ENCODE results near the gene ICAM3. TPM values are rescaled to one million over a fixed set of nuclear protein-coding genes. Genes with fewer than 3 reads are reported as not detected.

The ICAM3 gene
- total and polyA plus RNA-seq, 5 donors from 2014 or later = 218 to 288 (median 252) TPM

DNA sequence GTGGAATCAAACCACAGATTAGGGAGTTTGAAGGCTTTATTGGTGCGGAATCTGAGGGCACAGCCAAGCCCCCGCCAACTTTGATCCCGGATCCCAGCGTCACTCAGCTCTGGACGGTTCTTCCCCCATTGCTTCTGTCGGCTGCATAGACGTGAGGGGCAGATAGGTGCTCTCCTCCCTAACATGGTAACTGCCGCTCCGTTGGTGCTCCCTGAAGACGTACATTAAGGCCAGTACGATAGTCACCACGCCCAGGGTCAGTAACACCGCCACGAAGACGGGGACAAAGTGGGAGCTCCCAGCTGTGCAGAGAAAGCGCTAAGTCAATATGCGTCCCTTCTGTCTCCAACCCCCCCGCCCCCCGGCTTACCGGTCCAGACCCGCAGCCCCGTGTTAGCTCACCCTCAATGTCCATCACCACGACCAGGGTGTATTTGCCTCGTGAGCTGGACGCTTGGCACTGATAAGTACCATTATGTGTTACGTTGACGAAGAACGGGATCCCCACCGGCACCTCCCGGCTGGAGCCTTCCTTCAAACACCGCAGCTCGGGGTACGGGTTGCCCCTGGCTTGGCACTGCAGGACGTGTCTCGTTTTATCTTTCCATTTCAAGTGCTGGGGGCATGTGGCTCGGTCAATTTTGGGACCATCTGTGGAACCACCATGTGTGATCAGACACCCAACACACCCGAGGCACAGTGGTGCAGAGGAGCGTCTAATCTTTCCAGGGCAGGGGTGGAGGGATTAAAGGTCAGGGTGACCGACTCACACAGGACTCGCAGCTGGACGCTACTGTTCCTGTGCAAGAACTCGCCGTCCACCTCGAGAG lies 5.5 kb downstream of the ICAM3 start:
- no peaks in the 10 kb centered on the region for H3K9me3 ChIP-seq (ENCODE audit: control insufficient read depth in 2 of 2, low read length in 2 of 2)
- Mint-ChIP-seq H3K9me3 (no peaks in the 10 kb centered on the region), H3K27ac (peak overlapping the region; percentile 20 to 97 (median 91)), H3K4me3 (peak overlapping the region; percentile 94 to 99 (median 96)), H3K4me1 (peaks cover 0 to 61% (median 31%) of the 10 kb centered on the region in 4 donors), H3K36me3 (peaks cover 13% of the 10 kb centered on the region), H3K27me3 (no peaks in the 10 kb centered on the region)
- no peak for DNase-seq
- H3K27me3 ChIP-seq (ENCODE audit: control insufficient read depth, insufficient read depth, low read length) = no peaks in the 10 kb centered on the region
- peak overlapping the region; percentile 95 for H3K27ac ChIP-seq (ENCODE audit: insufficient read depth, low read length, poor library complexity, severe bottlenecking)
- no peak for ATAC-seq (ENCODE audit: low read depth in 2 of 2)
- H3K36me3 ChIP-seq (ENCODE audit: control insufficient read depth, insufficient read depth, low read length) = peaks cover 28% of the 10 kb centered on the region
- H3K4me3 ChIP-seq (ENCODE audit: low read depth, low read length) = peak overlapping the region; percentile 75
- H3K4me1 ChIP-seq (ENCODE audit: control insufficient read depth, insufficient read depth, low read length, poor library complexity, severe bottlenecking) = peaks cover 33% of the 10 kb centered on the region

DNA sequence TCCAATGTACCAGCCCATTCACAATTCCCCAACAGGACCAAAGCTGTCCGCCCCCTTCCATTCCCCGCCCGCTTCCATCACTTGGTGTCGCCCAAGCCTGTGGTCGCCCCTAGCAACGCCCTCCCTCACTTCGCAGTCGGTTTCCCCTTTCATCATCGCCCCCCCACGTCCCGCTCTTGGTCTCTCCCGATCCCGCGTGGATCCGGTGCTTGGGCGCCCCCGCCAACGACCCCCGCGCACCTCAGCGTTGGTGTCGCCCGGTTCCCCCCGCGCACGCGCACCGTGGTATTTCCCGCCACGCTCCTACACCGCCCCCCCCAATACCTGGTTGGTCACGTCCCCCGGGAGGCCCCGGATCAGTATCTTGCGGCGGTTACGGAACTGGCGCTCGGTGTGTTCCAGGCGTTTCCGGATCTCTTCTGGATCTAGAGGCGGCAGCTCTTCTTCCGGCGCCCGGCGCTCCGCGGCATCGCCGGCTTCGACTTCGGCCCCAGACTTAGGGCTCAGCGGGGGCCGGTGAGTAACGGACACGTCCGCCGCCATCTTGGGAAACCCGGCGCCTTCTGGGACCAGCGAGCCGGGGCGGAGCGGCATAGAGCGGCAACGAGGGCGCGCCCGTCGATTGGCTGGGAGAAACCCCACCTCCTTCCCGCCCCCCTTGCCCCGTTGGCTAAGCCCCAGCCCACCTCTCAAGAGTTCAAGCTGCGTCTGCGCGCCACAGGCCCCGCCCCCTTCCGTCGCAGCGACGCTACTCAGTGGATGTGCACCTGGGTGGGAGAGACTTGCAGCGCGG lies 6.3 kb downstream of the ICAM3 start, which contains the start of gene RAVER1:
TSS of gene RAVER1 (minus strand) at position 565 of the 793 bp plus-strand sequence. CDS start at position 543, 22 bp downstream.
- no peaks in the 10 kb centered on the region for H3K9me3 Mint-ChIP-seq
- Histone ChIP-seq H3K4me3 (ENCODE audit: low read depth, low read length) (peak within 1 kb of the TSS; percentile 82), H3K36me3 (ENCODE audit: control insufficient read depth, insufficient read depth, low read length) (peaks cover 35% of the 10 kb centered on the region), H3K4me1 (ENCODE audit: control insufficient read depth, insufficient read depth, low read length, poor library complexity, severe bottlenecking) (peaks cover 25% of the 10 kb centered on the region), H3K9me3 (ENCODE audit: control insufficient read depth in 2 of 2, low read length in 2 of 2) (no peaks in the 10 kb centered on the region), H3K27me3 (ENCODE audit: control insufficient read depth, insufficient read depth, low read length) (no peaks in the 10 kb centered on the region), H3K27ac (ENCODE audit: insufficient read depth, low read length, poor library complexity, severe bottlenecking) (peak within 1 kb of the TSS; percentile 95)
- H3K4me1 Mint-ChIP-seq = peaks cover 0 to 55% (median 24%) of the 10 kb centered on the region in 4 donors
- H3K27ac Mint-ChIP-seq = peak within 1 kb of the TSS; percentile 91 to 97 (median 93)
- peak; percentile 96 to 99 (median 97) for DNase-seq
- H3K36me3 Mint-ChIP-seq = peaks cover 13% of the 10 kb centered on the region
- ATAC-seq (ENCODE audit: low read depth in 2 of 2) = peak; percentile 94 to 95
- no peaks in the 10 kb centered on the region for H3K27me3 Mint-ChIP-seq
- H3K4me3 Mint-ChIP-seq = peak within 1 kb of the TSS; percentile 94 to 99 (median 96)

- H3K4me3 ChIP-seq (ENCODE audit: low read depth, low read length) = peak overlapping the region; percentile 82
- DNase-seq = no peak
- H3K9me3 Mint-ChIP-seq = no peaks in the 10 kb centered on the region
- peaks cover 25% of the 10 kb centered on the region for H3K4me1 ChIP-seq (ENCODE audit: control insufficient read depth, insufficient read depth, low read length, poor library complexity, severe bottlenecking)
- H3K27me3 Mint-ChIP-seq = no peaks in the 10 kb centered on the region
- H3K9me3 ChIP-seq (ENCODE audit: control insufficient read depth in 2 of 2, low read length in 2 of 2) = no peaks in the 10 kb centered on the region
- peaks cover 0 to 49% (median 23%) of the 10 kb centered on the region in 4 donors for H3K4me1 Mint-ChIP-seq
- H3K27ac ChIP-seq (ENCODE audit: insufficient read depth, low read length, poor library complexity, severe bottlenecking) = peak overlapping the region; percentile 95
- H3K36me3 Mint-ChIP-seq = peaks cover 13% of the 10 kb centered on the region
- no peak for ATAC-seq (ENCODE audit: low read depth in 2 of 2)
- peaks cover 43% of the 10 kb centered on the region for H3K36me3 ChIP-seq (ENCODE audit: control insufficient read depth, insufficient read depth, low read length)
- H3K4me3 Mint-ChIP-seq = peak overlapping the region; percentile 94 to 99 (median 96)
- no peaks in the 10 kb centered on the region for H3K27me3 ChIP-seq (ENCODE audit: control insufficient read depth, insufficient read depth, low read length)
- peak overlapping the region; percentile 91 to 97 (median 93) for H3K27ac Mint-ChIP-seq
These were observed 7.1 kb downstream of the ICAM3 start for GRCh38 chr19:10332158-10332964.

DNA sequence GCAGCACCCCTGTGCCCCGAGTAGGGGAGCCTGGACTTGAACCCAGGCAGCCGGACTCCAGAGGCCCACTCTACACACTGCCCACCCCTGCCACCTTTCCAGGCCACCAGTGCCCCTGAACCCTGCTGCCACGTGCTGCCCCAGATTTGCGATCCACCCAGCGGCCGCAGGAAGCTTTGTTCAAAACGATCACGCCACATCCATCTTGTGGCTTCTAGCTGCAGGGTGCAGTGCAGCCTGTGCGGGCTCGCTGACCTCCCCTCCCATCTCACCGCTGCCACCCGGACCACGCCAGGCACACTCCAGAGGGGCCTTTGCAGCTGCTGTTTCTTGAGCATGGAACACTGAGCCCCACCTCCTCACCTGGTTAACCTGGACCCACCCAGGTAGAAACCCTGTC lies 9.9 kb downstream of the ICAM3 start:
- Mint-ChIP-seq H3K36me3 (peaks cover 13% of the 10 kb centered on the region), H3K4me1 (peaks cover 0 to 33% (median 17%) of the 10 kb centered on the region in 4 donors), H3K4me3 (peak overlapping the region in 1 of 4 donors; percentile 58), H3K9me3 (no peaks in the 10 kb centered on the region), H3K27me3 (no peaks in the 10 kb centered on the region), H3K27ac (no peak overlapping the region)
- Histone ChIP-seq H3K4me3 (ENCODE audit: low read depth, low read length) (no peak overlapping the region), H3K4me1 (ENCODE audit: control insufficient read depth, insufficient read depth, low read length, poor library complexity, severe bottlenecking) (peaks cover 25% of the 10 kb centered on the region), H3K36me3 (ENCODE audit: control insufficient read depth, insufficient read depth, low read length) (peaks cover 52% of the 10 kb centered on the region), H3K27me3 (ENCODE audit: control insufficient read depth, insufficient read depth, low read length) (no peaks in the 10 kb centered on the region), H3K27ac (ENCODE audit: insufficient read depth, low read length, poor library complexity, severe bottlenecking) (no peak overlapping the region), H3K9me3 (ENCODE audit: control insufficient read depth in 2 of 2, low read length in 2 of 2) (no peaks in the 10 kb centered on the region)
- ATAC-seq (ENCODE audit: low read depth in 2 of 2) = no peak
- no peak for DNase-seq

GRCh38 chr19:10328558-10329429 lies 10.6 kb downstream of the ICAM3 start:
- H3K27me3 ChIP-seq (ENCODE audit: control insufficient read depth, insufficient read depth, low read length) = no peaks in the 10 kb centered on the region
- H3K4me1 Mint-ChIP-seq = peaks cover 0 to 28% (median 16%) of the 10 kb centered on the region in 4 donors
- no peak overlapping the region for H3K27ac ChIP-seq (ENCODE audit: insufficient read depth, low read length, poor library complexity, severe bottlenecking)
- H3K27ac Mint-ChIP-seq = no peak overlapping the region
- H3K9me3 Mint-ChIP-seq = no peaks in the 10 kb centered on the region
- DNase-seq (no peak), ATAC-seq (ENCODE audit: low read depth in 2 of 2) (no peak)
- H3K36me3 ChIP-seq (ENCODE audit: control insufficient read depth, insufficient read depth, low read length) = peaks cover 58% of the 10 kb centered on the region
- no peak overlapping the region for H3K4me3 Mint-ChIP-seq
- peaks cover 13% of the 10 kb centered on the region for H3K36me3 Mint-ChIP-seq
- no peaks in the 10 kb centered on the region for H3K27me3 Mint-ChIP-seq
- H3K4me3 ChIP-seq (ENCODE audit: low read depth, low read length) = no peak overlapping the region
- H3K4me1 ChIP-seq (ENCODE audit: control insufficient read depth, insufficient read depth, low read length, poor library complexity, severe bottlenecking) = peaks cover 17% of the 10 kb centered on the region
- no peaks in the 10 kb centered on the region for H3K9me3 ChIP-seq (ENCODE audit: control insufficient read depth in 2 of 2, low read length in 2 of 2)

GRCh38 chr19:10327793-10328192 lies 11.6 kb downstream of the ICAM3 start:
- no peak for DNase-seq
- Histone ChIP-seq H3K9me3 (ENCODE audit: control insufficient read depth in 2 of 2, low read length in 2 of 2) (no peaks in the 10 kb centered on the region), H3K27ac (ENCODE audit: insufficient read depth, low read length, poor library complexity, severe bottlenecking) (no peak overlapping the region), H3K36me3 (ENCODE audit: control insufficient read depth, insufficient read depth, low read length) (peaks cover 65% of the 10 kb centered on the region), H3K4me1 (ENCODE audit: control insufficient read depth, insufficient read depth, low read length, poor library complexity, severe bottlenecking) (peaks cover 13% of the 10 kb centered on the region), H3K27me3 (ENCODE audit: control insufficient read depth, insufficient read depth, low read length) (no peaks in the 10 kb centered on the region), H3K4me3 (ENCODE audit: low read depth, low read length) (no peak overlapping the region)
- Mint-ChIP-seq H3K27ac (no peak overlapping the region), H3K4me1 (peaks cover 0 to 19% (median 10%) of the 10 kb centered on the region in 4 donors), H3K36me3 (peaks cover 10% of the 10 kb centered on the region), H3K9me3 (no peaks in the 10 kb centered on the region), H3K27me3 (no peaks in the 10 kb centered on the region), H3K4me3 (no peak overlapping the region)
- ATAC-seq (ENCODE audit: low read depth in 2 of 2) = no peak

All from CD4-positive, CD25-positive, alpha-beta regulatory T cell (primary cell).